ENCODE data around the gene CARTPT. TPM values are rescaled to one million over a fixed set of nuclear protein-coding genes. Genes with fewer than 3 reads are reported as not detected.

Gene CARTPT
- total and polyA plus RNA-seq, 2 of the 8 experiments (the other 6 are each of a cell fraction or from before 2014, with no cell fraction given) = not detected

DNA sequence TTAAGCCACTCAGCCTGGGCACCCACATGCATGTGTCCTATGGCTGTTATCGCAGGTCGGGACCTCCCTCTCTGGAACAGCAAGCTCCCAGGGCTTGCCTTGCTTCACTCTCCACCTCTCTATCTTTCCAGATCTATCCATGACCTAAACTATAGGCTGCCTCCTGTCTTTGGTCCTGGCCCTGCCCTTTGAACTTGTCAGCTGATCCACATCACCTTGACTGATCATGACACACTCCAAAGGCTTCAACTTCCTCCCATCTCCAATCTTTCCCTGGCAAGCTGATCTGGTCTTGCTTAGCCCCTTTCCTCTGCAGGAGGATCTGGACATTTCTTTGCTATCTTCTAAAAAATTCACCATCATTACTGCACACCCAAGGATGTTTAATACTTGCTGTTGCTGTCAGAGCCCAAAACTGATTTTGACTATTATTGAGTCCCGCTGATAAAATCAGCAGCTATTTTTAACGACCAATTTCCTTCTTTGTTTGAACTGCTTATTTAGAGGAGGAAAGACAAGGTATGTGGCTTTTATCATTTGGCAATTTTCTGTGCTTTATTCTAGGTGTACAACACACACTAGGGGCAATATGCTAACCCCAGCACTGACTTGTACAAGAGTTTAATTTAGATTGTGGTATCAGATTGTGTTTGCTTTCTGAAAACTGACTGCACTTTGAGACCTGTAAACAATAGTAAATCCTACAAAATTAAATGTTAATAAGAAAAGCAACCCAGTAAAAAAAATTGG lies 33.5 kb downstream of the CARTPT start:
- ChIA-PET CTCF (ENCODE audit: partially characterized antibody) (interaction anchor here (0.6 kb wide), 1 partner anchor 225 kb away, joined by 3 read pairs; no protein-coding TSS in a partner anchor), POLR2A (ENCODE audit: partially characterized antibody) (no interaction called here)
- H3K36me3 ChIP-seq (ENCODE audit: control insufficient read depth in 2 of 4, insufficient read depth in 4 of 4, low read length in 3 of 4) = no peaks in the 10 kb centered on the region
- H4K20me1 ChIP-seq (replicated peaks in 1 of 2; ENCODE audit: control insufficient read depth in 1 of 2, insufficient read depth in 2 of 2, low read length in 2 of 2) = no peaks in the 10 kb centered on the region
- H3K4ac ChIP-seq (replicated peaks; ENCODE audit: insufficient read length, low read depth, low read length) = no peak overlapping the region
- H2BK15ac ChIP-seq (ENCODE audit: low read length) = no peak overlapping the region
- H3K79me2 ChIP-seq (ENCODE audit: control insufficient read depth in 1 of 2, insufficient read depth in 2 of 2, low read length in 2 of 2) = no peaks in the 10 kb centered on the region
- H3K27ac ChIP-seq (ENCODE audit: low read depth, low read length) = no peak overlapping the region
- no peak overlapping the region for H4K5ac ChIP-seq (ENCODE audit: insufficient read length, low read depth, low read length)
- no peak overlapping the region for H4K91ac ChIP-seq (replicated peaks; ENCODE audit: insufficient read length, low read length)
- no peak overlapping the region for H3K23ac ChIP-seq (ENCODE audit: insufficient read length)
- no peak overlapping the region for H3K56ac ChIP-seq (replicated peaks; ENCODE audit: insufficient read length, low read depth, low read length)
- no peak for FAIRE-seq
- no peak overlapping the region for H2BK120ac ChIP-seq (replicated peaks; ENCODE audit: low read depth, low read length)
- WGBS, 2 experiments (ENCODE audit: extremely low coverage in 1 of 2, insufficient coverage in 1 of 2, insufficient read length in 1 of 2, insufficient replicate concordance in 2 of 2, low coverage in 1 of 2, low lambda C conversion rate in 2 of 2, missing lambda C conversion rate in 1 of 2) = 90% methylated on average over 4 of the region's 4 CpGs; no CpG with 5 or more reads in 1 of the 2 experiments
- H3K18ac ChIP-seq (ENCODE audit: extremely low read depth, low read length) = no peak overlapping the region
- no peak overlapping the region for H2BK12ac ChIP-seq (ENCODE audit: low read depth, low read length)
- no peaks in the 10 kb centered on the region; a peak in 1 of 7 replicates for H3K4me1 ChIP-seq (replicated peaks in 1 of 4; ENCODE audit: control insufficient read depth in 3 of 4, insufficient read depth in 4 of 4, low read length in 3 of 4)
- H2BK20ac ChIP-seq (ENCODE audit: low read length) = no peak overlapping the region
- no peak overlapping the region for H4K8ac ChIP-seq (ENCODE audit: extremely low read depth, insufficient read depth, low read length)
- H3K79me1 ChIP-seq (ENCODE audit: low read depth, low read length) = no peaks in the 10 kb centered on the region
- H2BK5ac ChIP-seq (ENCODE audit: low read depth, low read length) = no peak overlapping the region
- H2AFZ ChIP-seq (ENCODE audit: low read length) = peak overlapping the region; percentile 67; the same call in 1 of the 2 replicates
- no peaks in the 10 kb centered on the region for H3K27me3 ChIP-seq (replicated peaks in 1 of 4; ENCODE audit: control insufficient read depth in 3 of 4, extremely low read depth in 1 of 4, insufficient read depth in 3 of 4, low read length in 3 of 4)
- H3K23me2 ChIP-seq (ENCODE audit: low read depth, low read length) = no peaks in the 10 kb centered on the region
- H3K4me3 ChIP-seq (ENCODE audit: extremely low read depth in 1 of 4, insufficient read depth in 2 of 4, low read depth in 3 of 4, low read length in 4 of 4) = no peak overlapping the region
- no peak for TF ChIP-seq RFX5 (IDR thresholded peaks at IDR 0.05; ENCODE audit: borderline replicate concordance, low read depth, low read length)
- TF ChIP-seq ZNF274 (IDR thresholded peaks at IDR 0.05; ENCODE audit: borderline replicate concordance, extremely low read depth, low read length) = no peak
- no peak for TF ChIP-seq CBX5 (IDR thresholded peaks at IDR 0.05; ENCODE audit: low read depth, low read length)
- no peak for TF ChIP-seq PHF8 (conservative IDR thresholded peaks at IDR 0.05; ENCODE audit: low read depth, low read length)
- TF ChIP-seq, protein P1, sequence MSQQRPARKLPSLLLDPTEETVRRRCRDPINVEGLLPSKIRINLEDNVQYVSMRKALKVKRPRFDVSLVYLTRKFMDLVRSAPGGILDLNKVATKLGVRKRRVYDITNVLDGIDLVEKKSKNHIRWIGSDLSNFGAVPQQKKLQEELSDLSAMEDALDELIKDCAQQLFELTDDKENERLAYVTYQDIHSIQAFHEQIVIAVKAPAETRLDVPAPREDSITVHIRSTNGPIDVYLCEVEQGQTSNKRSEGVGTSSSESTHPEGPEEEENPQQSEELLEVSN (IDR thresholded peaks at IDR 0.05) = no peak
- no peak for TF ChIP-seq TAF7 (optimal IDR thresholded peaks at IDR 0.05; ENCODE audit: borderline replicate concordance, low read depth, low read length)
- no peak overlapping the region for H3K9ac ChIP-seq (replicated peaks in 1 of 4; ENCODE audit: extremely low read depth in 1 of 4, low read depth in 3 of 4, low read length in 3 of 4)
- no peak overlapping the region for H3K4me2 ChIP-seq (ENCODE audit: insufficient read depth in 1 of 2, low read depth in 2 of 2, low read length in 2 of 2)
- H3K14ac ChIP-seq (ENCODE audit: insufficient read length) = no peak overlapping the region
- H2AK5ac ChIP-seq (ENCODE audit: low read depth, low read length) = no peak overlapping the region
- DNase-seq (ENCODE audit: low read depth in 1 of 2, low spot score in 2 of 2) = no peak
- H3K9me3 ChIP-seq (ENCODE audit: insufficient read depth in 2 of 2, low read depth in 1 of 2, low read length in 1 of 2) = no peaks in the 10 kb centered on the region

All from H1 (cell line).